Measurements from ENCODE around the gene HSD17B13.

DNA sequence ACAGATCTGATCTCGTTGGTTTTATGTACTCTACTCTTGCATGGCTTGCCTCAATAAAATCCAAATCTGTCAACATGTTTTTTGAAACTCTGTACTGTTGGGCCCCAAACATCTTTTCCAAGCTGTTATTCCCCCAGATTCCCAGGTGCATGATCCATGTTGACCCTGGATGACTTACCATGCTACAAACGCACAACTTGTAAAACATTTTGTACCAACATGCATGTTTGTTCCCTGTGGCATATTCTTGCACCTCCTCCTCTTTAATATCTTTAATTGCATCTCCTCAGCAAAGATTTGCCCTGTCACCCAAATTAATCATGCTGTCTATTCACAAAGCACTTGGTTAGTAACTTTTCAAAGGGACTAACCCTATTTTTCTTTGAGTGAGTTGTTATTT is 24.3 kb downstream of the HSD17B13 start:
- TF ChIP-seq, protein P1, sequence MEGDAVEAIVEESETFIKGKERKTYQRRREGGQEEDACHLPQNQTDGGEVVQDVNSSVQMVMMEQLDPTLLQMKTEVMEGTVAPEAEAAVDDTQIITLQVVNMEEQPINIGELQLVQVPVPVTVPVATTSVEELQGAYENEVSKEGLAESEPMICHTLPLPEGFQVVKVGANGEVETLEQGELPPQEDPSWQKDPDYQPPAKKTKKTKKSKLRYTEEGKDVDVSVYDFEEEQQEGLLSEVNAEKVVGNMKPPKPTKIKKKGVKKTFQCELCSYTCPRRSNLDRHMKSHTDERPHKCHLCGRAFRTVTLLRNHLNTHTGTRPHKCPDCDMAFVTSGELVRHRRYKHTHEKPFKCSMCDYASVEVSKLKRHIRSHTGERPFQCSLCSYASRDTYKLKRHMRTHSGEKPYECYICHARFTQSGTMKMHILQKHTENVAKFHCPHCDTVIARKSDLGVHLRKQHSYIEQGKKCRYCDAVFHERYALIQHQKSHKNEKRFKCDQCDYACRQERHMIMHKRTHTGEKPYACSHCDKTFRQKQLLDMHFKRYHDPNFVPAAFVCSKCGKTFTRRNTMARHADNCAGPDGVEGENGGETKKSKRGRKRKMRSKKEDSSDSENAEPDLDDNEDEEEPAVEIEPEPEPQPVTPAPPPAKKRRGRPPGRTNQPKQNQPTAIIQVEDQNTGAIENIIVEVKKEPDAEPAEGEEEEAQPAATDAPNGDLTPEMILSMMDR (IDR thresholded peaks at IDR 0.05), result no peak
- no peak for TF ChIP-seq POLR2A (IDR thresholded peaks at IDR 0.05)

Measured in thyroid gland (tissue), 4 donors.